Stimulated activated CD8-positive, alpha-beta memory T cell treated with anti-CD3 and anti-CD28 coated beads, Interleukin-7, amount 100 ng/mL, for 48 hours (primary cell): Measurements from ENCODE around the gene ZFAND3.
"Not testable (repeated sequence)": the region's sequence is repeated elsewhere in the genome, so short reads cannot be mapped to it uniquely, and the experiment has no call there.

Source experiments
- DNase-seq, 2 donors: peaks; one replicate each; pipeline ENCODE4 v3.0.0-alpha.2; 2020; ENCODE audit warnings: low read depth in 1 of 2; ENCODE audit errors: extremely low read depth in 1 of 2

Gene ZFAND3

GRCh38 chr6:38033442-38033982 lies 214.0 kb downstream of the ZFAND3 start:
- no peak for DNase-seq

DNA sequence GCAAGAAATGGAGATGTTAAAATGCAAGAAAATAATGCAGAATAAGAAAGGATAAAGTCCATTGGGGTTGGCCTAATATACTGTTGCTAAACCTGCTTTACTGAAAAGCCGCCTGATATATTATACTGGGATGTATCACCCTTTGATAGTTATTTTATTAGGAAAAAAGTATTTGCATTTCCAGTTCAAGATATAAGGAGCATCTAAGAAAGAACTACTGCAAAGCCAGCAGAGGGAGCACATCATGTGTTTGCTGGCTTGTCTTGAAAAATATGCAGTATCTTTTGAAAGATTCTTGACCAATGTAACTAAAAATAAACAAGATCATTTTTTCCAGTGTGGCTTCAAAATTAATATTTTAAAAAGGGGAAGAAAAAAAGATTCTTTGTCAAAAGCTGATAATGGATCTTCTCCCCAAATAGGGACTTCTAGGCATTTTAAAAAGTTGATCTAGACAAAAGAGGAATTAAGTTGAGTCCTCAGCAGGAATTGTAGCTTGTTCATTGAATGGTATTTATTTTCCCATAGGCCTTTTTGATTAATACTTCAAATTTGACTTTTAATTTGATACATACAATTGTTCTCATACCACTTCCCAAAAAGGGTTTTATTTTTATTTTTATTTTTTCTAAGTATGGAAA lies 214.9 kb downstream of the ZFAND3 start:
- DNase-seq: no peak

GRCh38 chr6:38035478-38035877 lies 216.0 kb downstream of the ZFAND3 start:
- DNase-seq: no peak

- DNase-seq: no peak
Observed at GRCh38 chr6:38039502-38039901, 220.0 kb downstream of the ZFAND3 start.

GRCh38 chr6:38040254-38040653 lies 220.7 kb downstream of the ZFAND3 start:
- no peak for DNase-seq

GRCh38 chr6:38043259-38043753 lies 223.8 kb downstream of the ZFAND3 start:
- no peak for DNase-seq

- no peak for DNase-seq
Observed at GRCh38 chr6:38045701-38046305, 226.3 kb downstream of the ZFAND3 start.

GRCh38 chr6:38047562-38047961 lies 228.0 kb downstream of the ZFAND3 start:
- DNase-seq: no peak

GRCh38 chr6:38049861-38050397 lies 230.4 kb downstream of the ZFAND3 start:
- DNase-seq: not testable (repeated sequence)

DNA sequence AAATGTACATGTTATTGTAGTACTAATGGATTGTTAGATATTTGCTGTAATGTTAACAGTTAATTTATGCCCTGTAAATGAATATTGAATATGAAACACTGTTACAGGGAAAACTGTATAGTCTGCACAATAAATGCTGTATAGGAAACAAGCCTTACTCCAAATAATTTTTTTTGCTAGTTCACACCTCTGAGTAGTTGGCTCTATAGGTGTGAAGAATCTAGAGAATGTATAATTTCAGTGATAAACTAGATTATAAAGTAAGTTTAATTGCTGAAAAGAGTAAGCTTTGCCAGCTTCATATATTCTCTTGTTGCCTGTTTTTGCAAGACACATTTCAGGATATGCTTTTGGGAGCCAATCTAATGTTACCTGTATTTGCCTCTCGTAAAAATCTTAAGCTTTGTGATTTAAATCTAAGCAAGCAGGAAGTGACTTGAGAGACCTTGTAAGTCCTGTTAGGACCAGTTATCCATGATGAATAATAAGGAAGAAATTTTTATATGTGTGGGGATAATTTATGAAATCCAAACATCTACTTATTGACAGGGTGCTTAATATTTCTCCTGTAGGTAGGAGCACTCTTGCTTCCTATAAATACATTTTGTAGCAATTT lies 232.4 kb downstream of the ZFAND3 start:
- no peak for DNase-seq

DNA sequence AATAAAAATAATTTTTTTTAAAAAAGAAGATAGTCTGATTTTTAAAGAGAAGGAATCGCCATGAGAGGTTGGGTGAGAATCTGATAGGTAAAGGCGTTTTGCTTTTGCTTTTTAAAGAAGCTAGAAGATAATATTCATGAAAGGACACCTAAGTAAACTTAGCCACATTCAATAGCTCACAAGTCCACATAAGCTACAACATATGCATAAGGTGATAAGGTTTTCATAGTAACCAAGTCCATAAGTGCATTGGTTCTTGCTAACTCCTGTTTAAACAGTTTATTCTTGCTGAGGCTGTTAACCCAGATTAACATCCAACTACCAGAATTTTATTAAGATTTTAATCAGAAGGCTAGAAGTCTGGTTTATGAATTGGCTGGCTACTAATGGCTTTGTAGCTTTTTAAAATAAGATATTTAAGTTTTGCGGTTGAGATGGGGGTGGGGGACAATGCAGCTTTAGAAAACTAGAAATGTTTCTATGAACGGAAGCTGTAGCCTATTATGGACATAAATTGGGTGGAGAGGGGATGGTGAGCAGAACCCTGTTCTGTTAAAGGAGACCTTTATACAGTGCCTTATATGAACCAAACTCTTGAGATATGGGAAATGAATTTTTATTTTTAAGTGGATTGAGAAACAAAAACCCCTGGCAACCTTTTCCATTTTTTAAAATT lies 235.1 kb downstream of the ZFAND3 start:
- DNase-seq: no peak

- no peak for DNase-seq
Observed at GRCh38 chr6:38055203-38055589, 235.7 kb downstream of the ZFAND3 start.

DNA sequence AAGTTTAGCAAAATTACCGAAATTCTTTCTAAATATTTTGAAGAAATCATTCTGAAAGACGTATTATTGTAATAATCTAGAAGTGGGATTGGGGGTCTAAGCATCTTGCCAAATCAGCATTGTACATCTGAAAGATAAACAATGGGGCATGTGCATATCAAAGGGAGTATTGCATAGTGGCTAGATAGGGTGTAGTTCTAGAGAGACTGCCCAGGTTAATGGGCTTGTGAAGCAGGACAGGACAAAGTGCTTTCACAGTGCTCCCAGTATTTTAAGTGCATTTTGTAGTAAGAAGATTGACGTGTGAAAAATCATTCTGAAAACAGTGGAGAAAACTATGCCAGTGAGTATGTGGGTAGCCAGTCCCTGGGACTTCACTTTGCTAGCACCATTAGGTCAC lies 236.8 kb downstream of the ZFAND3 start:
- DNase-seq: no peak

- peak; percentile 7 to 59 for DNase-seq
Observed at GRCh38 chr6:38057994-38058393, 238.5 kb downstream of the ZFAND3 start.

- no peak for DNase-seq
Observed at GRCh38 chr6:38062066-38062465, 242.5 kb downstream of the ZFAND3 start.

GRCh38 chr6:38063973-38064372 lies 244.4 kb downstream of the ZFAND3 start:
- no peak for DNase-seq

DNA sequence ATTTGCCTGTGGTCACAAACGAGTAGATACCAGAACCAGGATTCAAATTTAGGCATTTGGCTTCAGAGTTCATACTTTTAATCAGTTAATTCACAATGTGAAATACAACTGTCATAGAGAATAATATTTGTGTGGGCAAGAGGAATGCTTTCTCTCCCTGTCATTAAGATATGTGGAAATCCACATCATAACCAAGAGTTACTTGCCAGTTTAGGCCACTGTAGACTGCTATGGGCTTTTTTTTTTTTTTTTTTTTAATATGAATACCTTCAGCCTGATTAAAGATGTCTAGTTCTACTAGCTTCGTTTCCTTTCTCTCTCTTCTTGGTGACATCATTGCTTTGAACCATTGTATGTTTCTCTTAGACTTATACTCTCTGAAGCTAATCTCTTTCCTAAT lies 244.9 kb downstream of the ZFAND3 start:
- no peak for DNase-seq

GRCh38 chr6:38065734-38066305 lies 246.3 kb downstream of the ZFAND3 start:
- DNase-seq: no peak

- no peak for DNase-seq
Observed at GRCh38 chr6:38067263-38067980, 247.9 kb downstream of the ZFAND3 start.
